Neuronal stem cell (in vitro differentiated cells): ENCODE data around the gene UBXN6. TPM values are rescaled to one million over a fixed set of nuclear protein-coding genes. Genes with fewer than 3 reads are reported as not detected.

Experiments
- DNase-seq: peaks from one replicate; pipeline ENCODE4 v3.0.0-alpha.2; 2013; ENCODE audit warnings: low spot score
- H2AFZ ChIP-seq: one replicate; pipeline ENCODE4 v1.6.1; 2013; ENCODE audit warnings: mild to moderate bottlenecking, low read length, inconsistent platforms
- H2AK5ac ChIP-seq: 2 replicates; pipeline ENCODE4 v1.6.1; 2013; ENCODE audit warnings: low read depth, mild to moderate bottlenecking, inconsistent platforms, low read length, moderate library complexity, mixed read lengths
- H2BK120ac ChIP-seq: 2 replicates; pipeline ENCODE4 v1.6.1; 2013; ENCODE audit warnings: low read depth, mild to moderate bottlenecking, inconsistent platforms, low read length, moderate library complexity, mixed read lengths
- H2BK12ac ChIP-seq: one replicate; pipeline ENCODE4 v1.6.1; 2013; ENCODE audit warnings: low read length, inconsistent platforms
- H2BK15ac ChIP-seq: 2 replicates; pipeline ENCODE4 v1.6.1; 2013; ENCODE audit warnings: mild to moderate bottlenecking, low read length, inconsistent platforms, mixed read lengths
- H2BK5ac ChIP-seq: one replicate; pipeline ENCODE4 v1.6.1; 2013; ENCODE audit warnings: inconsistent platforms, mild to moderate bottlenecking, low read length, moderate library complexity
- H3K14ac ChIP-seq: one replicate; pipeline ENCODE4 v1.6.1; 2013; ENCODE audit warnings: low read length, inconsistent platforms
- H3K18ac ChIP-seq: 2 replicates; pipeline ENCODE4 v1.6.1; 2013; ENCODE audit warnings: low read length, inconsistent platforms
- H3K23ac ChIP-seq: 2 replicates; pipeline ENCODE4 v1.6.1; 2013; ENCODE audit warnings: low read depth, mild to moderate bottlenecking, mixed read lengths, low read length, inconsistent platforms; ENCODE audit not compliant: poor library complexity
- H3K27ac ChIP-seq: replicated peaks from 3 replicates; pipeline ENCODE4 v1.5.1; 2013; ENCODE audit warnings: low read length, inconsistent platforms
- H3K27me3 ChIP-seq, 3 experiments: 2 replicates each; pipeline ENCODE4 v1.6.1; 2013; ENCODE audit warnings: low read length in 3 of 3, mild to moderate bottlenecking in 2 of 3, inconsistent platforms in 1 of 3, low read depth in 1 of 3, mixed read lengths in 1 of 3, moderate library complexity in 1 of 3; ENCODE audit not compliant: control insufficient read depth in 3 of 3, insufficient read depth in 3 of 3
- H3K36me3 ChIP-seq, 2 donors: replicated peaks in 1 of 2; 2 replicates each; pipeline ENCODE4 v1.6.1; 2013; ENCODE audit warnings: low read length in 2 of 2; ENCODE audit not compliant: control insufficient read depth in 2 of 2, insufficient read depth in 2 of 2
- H3K4ac ChIP-seq: 2 replicates; pipeline ENCODE4 v1.6.1; 2013; ENCODE audit warnings: inconsistent platforms, mild to moderate bottlenecking, low read length, moderate library complexity
- H3K4me1 ChIP-seq, 2 donors: 1 replicate in 1 of 2; 2 replicates in 1 of 2; pipeline ENCODE4 v1.6.1; 2013; ENCODE audit warnings: low read length in 2 of 2, low read depth in 1 of 2; ENCODE audit not compliant: control insufficient read depth in 2 of 2, insufficient read depth in 1 of 2
- H3K4me2 ChIP-seq: one replicate; pipeline ENCODE4 v1.6.1; 2013; ENCODE audit warnings: mild to moderate bottlenecking, low read length, inconsistent platforms; ENCODE audit not compliant: insufficient read depth, poor library complexity, severe bottlenecking
- H3K4me3 ChIP-seq, 2 donors: 2 replicates each; pipeline ENCODE4 v1.5.1; 2013; ENCODE audit warnings: low read length in 2 of 2, mild to moderate bottlenecking in 2 of 2, inconsistent platforms in 1 of 2, moderate library complexity in 1 of 2
- H3K79me1 ChIP-seq: one replicate; pipeline ENCODE4 v1.6.1; 2013; ENCODE audit warnings: low read depth, mild to moderate bottlenecking, inconsistent platforms, low read length, moderate library complexity
- H3K9ac ChIP-seq: one replicate; pipeline ENCODE4 v1.6.1; 2013; ENCODE audit warnings: mild to moderate bottlenecking, low read depth, low read length, inconsistent platforms; ENCODE audit not compliant: poor library complexity
- H3K9me3 ChIP-seq, 2 donors: replicated peaks in 1 of 2; 2 replicates each; pipeline versions ENCODE3 to v1.6.1; 2013; ENCODE audit warnings: low read length in 2 of 2, mild to moderate bottlenecking in 2 of 2, inconsistent platforms in 1 of 2, low read depth in 1 of 2, mixed read lengths in 1 of 2, moderate library complexity in 1 of 2; ENCODE audit not compliant: control insufficient read depth in 2 of 2, insufficient read depth in 1 of 2
- H4K8ac ChIP-seq: one replicate; pipeline ENCODE4 v1.6.1; 2013; ENCODE audit warnings: low read depth, mild to moderate bottlenecking, inconsistent platforms, low read length, moderate library complexity
- H4K91ac ChIP-seq: one replicate; pipeline ENCODE4 v1.6.1; 2013; ENCODE audit warnings: low read length, low read depth, mild to moderate bottlenecking, inconsistent platforms; ENCODE audit not compliant: poor library complexity
- WGBS, 2 donors: extraction: QIAGEN DNeasy Blood & Tissue Kit; methylation state at CpG; one replicate each; pipeline ENCODE4 v1.1.7; 2013; ENCODE audit warnings: missing lambda C conversion rate in 2 of 2, mixed read lengths in 1 of 2; ENCODE audit not compliant: insufficient read length in 2 of 2, insufficient replicate concordance in 1 of 2; ENCODE audit errors: extremely low coverage in 2 of 2; 5-methylcytosine and 5-hydroxymethylcytosine counted together
- polyA plus RNA-seq, 2 experiments: library from polyadenylated mRNA; stranded (reverse); fragments of 200-250 nt; gene quantifications; one replicate each; pipeline ENCODE4 v1.2.3, GENCODE V29; 2013

UBXN6 gene
- 28.2 TPM for polyA plus RNA-seq (2013, experiment 1 of 2)
- polyA plus RNA-seq (2013, experiment 2 of 2), result 29.6 TPM

- Histone ChIP-seq H3K9ac (peak within 1 kb of the TSS; percentile 90), H3K4me1 (peaks cover 8 to 15% of the 10 kb centered on the region in 2 donors), H2BK12ac (no peak within 1 kb of the TSS), H2AK5ac (peak within 1 kb of the TSS; percentile 85), H3K27ac (peak within 1 kb of the TSS; percentile 97), H4K8ac (peak within 1 kb of the TSS; percentile 30), H3K18ac (peak within 1 kb of the TSS; percentile 99), H3K4me3 (peak within 1 kb of the TSS; percentile 84 to 94), H3K4me2 (peak within 1 kb of the TSS; percentile 74), H4K91ac (no peak within 1 kb of the TSS), H3K79me1 (peaks cover 1% of the 10 kb centered on the region), H3K23ac (peak within 1 kb of the TSS; percentile 47), H2BK120ac (no peak within 1 kb of the TSS), H2BK15ac (no peak within 1 kb of the TSS), H2AFZ (peak within 1 kb of the TSS; percentile 84), H3K9me3 (no peaks in the 10 kb centered on the region), H3K4ac (no peak within 1 kb of the TSS), H3K27me3 (no peaks in the 10 kb centered on the region), H3K36me3 (peaks cover 3 to 17% of the 10 kb centered on the region in 2 donors), H3K14ac (no peak within 1 kb of the TSS), H2BK5ac (peak within 1 kb of the TSS; percentile 82)
- WGBS, 2 donors, result no CpG with 5 or more reads among the region's 52 CpGs
- peak; percentile 99 for DNase-seq
These were observed at the start of gene UBXN6 for GRCh38 chr19:4457654-4458395. TSS of gene UBXN6 (minus strand) at chr19:4457794. CDS start at chr19:4457697, 97 bp downstream.

GRCh38 chr19:4507150-4507452 lies 49.5 kb upstream of the UBXN6 start:
- Histone ChIP-seq H3K4me1 (peaks cover 0 to 11% of the 10 kb centered on the region in 2 donors), H3K23ac (no peak overlapping the region), H2BK120ac (no peak overlapping the region), H3K4ac (no peak overlapping the region), H3K79me1 (peaks cover 6% of the 10 kb centered on the region), H2AK5ac (no peak overlapping the region), H2BK12ac (no peak overlapping the region), H3K36me3 (peaks cover 23 to 26% of the 10 kb centered on the region in 2 donors), H3K9me3 (no peaks in the 10 kb centered on the region), H3K9ac (no peak overlapping the region), H3K4me3 (no peak overlapping the region), H3K4me2 (no peak overlapping the region), H3K14ac (no peak overlapping the region), H3K27me3 (peaks cover 0 to 4% (median 0%) of the 10 kb centered on the region in 3 experiments), H3K18ac (no peak overlapping the region), H4K91ac (no peak overlapping the region), H3K27ac (no peak overlapping the region), H2BK15ac (no peak overlapping the region), H4K8ac (peak overlapping the region; percentile 17), H2BK5ac (no peak overlapping the region), H2AFZ (no peak overlapping the region)
- no CpG with 5 or more reads among the region's 12 CpGs for WGBS, 2 donors
- DNase-seq, result no peak

- Histone ChIP-seq H3K79me1 (peaks cover 6% of the 10 kb centered on the region), H4K91ac (no peak overlapping the region), H3K14ac (no peak overlapping the region), H3K18ac (no peak overlapping the region), H3K9me3 (no peaks in the 10 kb centered on the region), H2BK120ac (no peak overlapping the region), H3K4me2 (no peak overlapping the region), H2BK5ac (peak overlapping the region; percentile 66), H2AFZ (no peak overlapping the region), H3K4ac (no peak overlapping the region), H3K27me3 (no peaks in the 10 kb centered on the region), H4K8ac (peak overlapping the region; percentile 17), H2AK5ac (no peak overlapping the region), H3K9ac (no peak overlapping the region), H3K27ac (no peak overlapping the region), H3K4me1 (peaks cover 0 to 11% of the 10 kb centered on the region in 2 donors), H3K23ac (no peak overlapping the region), H3K36me3 (peaks cover 25 to 30% of the 10 kb centered on the region in 2 donors), H2BK15ac (no peak overlapping the region), H3K4me3 (peak overlapping the region in 1 of 2 donors; percentile 10), H2BK12ac (peak overlapping the region; percentile 41)
- no peak for DNase-seq
- no CpG with 5 or more reads among the region's 17 CpGs for WGBS, 2 donors
These were observed 49.0 kb upstream of the UBXN6 start for GRCh38 chr19:4506449-4507149.
